ENCODE measurements around the gene FLCN.
A peak's percentile ranks its signal among the peaks of the same experiment; 100 is the strongest.

The FLCN gene

DNA sequence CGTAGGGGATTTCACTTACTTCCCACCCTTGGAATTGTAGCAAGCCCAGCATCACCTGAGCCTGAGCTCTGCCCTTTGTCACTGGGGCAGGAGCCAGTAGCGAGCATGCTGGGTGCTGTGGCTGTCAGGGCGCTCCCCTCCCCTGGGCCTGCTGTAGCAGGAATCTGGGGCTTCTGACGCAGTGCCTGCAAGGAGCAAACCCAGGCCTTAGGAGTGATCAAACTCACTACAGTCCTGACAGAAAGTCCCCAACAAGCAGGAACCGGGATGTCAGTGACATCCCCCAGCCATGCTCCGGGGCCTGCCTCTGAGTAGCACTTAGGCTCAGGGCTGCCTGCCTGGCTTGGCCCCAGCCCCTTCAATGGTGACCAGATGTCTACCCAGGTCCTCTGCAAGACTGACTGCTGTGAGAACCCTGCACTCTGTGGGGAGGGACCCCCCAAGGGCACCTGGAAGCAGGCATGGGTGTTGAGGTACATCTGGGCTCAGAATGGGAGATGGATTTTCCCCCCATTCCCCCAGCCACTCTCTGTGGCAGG, 54.3 kb downstream of the FLCN start:
- no peak for DNase-seq

DNA sequence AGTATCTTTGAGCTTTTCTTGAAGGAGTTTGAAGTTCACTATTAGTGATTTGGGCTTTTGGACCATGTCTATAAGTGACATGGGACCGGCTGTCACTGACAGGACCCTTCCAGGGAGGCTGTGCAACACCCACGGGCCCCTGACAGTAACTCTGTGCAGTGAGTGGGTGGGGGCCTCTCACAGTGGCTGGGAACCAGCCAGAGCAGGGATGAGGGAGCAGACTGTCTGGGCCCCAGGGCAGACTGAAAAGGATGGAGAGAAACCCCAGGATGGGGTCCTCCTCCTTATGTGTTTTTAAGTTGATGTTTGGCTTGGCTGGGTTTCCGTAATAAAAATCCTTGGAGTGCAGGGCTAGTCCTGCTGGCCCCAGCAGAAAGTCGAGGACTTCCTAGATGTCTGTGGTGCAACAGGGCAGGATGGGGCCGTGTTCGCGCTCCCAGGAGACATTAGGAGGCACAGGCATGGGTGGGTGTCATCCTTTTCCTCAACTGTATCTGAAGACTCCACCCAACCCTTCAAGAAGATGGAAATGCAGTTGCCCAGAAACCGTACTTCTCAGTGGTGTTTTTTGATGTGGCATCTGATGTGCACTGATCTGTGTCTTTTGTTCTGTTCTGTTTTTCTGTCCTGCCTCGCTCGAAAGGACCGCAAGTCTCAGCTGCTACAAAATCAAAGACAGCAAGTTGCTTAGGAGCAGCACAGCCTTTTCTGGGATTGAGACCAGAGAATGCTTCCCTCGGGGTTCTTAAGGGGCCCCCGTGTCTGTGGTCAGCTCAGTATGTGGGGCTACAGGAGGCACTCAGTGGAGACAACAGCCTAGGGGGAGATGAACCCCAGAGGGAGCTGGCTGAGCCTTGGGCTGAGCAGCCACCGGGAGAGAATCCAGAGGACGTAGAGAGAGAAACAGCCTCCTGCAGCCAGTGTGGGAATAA, 55.0 kb downstream of the FLCN start:
- peak; percentile 44 for DNase-seq

DNA sequence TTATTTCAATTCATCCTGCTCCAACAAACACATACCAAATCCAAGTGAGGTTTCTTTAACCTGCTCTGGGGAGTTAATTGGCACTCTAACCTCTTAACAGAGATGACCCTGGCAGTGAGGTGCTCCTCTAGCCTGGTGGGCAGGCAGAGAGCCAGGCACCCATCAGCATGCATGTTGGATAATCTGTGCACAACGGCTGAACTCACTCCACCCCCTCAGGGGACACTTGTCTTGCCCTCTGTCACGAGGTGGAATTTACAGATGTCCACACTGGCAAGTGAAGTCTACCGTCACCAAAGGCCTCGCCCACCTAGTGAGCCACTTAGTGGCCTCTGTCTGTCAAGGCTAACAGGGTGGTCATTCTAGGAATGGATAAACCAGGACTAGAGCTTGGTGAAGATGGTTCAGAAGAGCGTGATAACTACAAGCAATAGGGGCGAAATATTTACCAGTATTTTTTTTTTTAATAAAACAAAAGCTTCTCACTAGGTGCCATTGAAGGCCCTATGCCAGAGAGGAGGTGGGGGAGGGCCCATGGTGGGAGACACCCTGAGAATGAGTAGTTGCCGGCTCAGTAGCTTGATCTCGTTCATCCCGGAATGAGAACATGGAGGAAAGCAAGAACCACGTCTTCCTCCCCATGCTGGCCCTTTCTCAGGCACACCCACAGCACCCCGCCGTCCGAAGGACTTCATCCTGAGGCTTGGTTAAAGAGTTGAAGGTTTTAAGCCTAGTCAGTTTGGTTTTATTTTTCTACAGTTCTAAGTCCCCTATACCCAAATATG, 56.0 kb downstream of the FLCN start:
- no peak for DNase-seq

DNA sequence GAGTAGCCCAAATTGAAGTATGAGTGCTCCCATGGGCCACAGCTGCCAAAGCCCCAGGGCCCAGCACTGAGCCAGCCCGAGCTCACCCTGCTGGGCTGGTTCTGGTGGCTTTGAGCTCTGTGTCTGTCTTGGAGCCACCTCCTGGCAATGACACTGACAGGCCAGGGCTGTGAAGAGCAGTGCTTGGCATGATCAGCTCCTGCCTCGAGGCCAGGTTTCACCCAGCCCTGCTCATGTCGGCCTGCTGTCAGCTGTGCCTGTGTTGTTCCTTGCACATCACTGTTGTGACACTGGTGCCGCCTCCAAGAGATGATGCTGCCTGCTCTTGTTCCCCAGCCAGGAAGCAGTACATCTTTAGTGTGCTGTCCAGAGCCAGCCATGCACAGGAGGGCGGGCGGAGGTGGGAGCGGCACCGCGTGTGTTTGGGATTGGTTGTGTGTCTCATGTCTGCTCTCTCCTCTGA, 56.8 kb downstream of the FLCN start:
- DNase-seq, result no peak

DNA sequence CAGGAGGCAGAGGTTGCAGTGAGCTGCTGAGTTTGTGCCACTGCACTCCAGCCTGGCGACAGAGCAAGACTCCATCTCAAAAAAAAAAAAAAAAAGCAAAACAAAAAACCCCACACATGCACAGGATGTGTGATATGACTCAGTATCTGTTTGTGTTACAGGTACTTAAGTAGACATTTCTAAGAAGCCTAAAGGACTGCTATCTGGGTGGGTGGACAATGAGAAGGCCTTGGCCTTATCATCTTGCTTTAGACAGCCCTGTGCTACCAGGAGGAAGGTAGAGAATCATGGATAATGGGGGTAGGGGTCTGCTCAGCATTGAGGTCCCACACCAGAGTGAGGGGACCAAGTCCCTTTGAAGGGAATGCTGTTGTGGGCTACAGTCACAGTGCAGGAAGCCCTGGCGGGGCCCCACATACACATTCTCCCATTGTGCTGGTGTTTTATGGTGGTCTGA, 57.6 kb downstream of the FLCN start:
- DNase-seq, result peak; percentile 24

DNA sequence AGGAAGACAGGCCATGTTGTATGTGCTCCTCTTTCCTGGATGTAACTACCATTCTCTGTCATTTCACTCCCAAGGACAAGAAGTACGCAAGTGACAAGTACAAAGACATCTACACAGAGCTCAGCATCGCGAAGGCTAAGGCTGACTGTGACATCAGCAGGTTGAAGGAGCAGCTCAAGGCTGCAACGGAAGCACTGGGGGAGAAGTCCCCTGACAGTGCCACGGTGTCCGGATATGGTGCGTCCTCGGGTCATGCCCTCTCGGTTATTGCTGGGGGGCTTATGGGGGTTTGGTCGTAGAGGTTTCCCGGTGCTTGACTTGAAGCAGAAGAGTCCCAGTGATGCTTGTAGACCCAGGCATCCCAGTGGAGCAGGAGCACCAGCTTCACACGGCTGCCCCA, 59.8 kb downstream of the FLCN start:
- no peak for DNase-seq

DNA sequence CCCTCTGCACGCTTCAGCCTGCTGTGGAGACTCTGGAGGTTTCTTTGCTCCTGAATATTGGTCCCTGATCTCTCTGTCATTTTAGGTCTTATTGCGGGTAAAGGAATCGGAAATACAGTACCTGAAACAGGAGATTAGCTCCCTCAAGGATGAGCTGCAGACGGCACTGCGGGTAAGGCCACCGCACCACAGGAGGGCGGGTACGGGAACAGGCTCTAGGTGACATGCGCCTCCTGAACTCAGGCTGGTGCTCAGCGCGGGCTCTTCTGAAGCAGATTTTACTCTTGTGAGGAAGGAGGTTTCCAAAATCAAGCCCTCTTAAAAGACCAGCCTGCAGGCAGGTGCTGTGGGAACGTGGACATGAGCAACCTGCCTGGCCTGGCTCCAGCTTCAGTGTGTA, 60.6 kb downstream of the FLCN start:
- no peak for DNase-seq

DNA sequence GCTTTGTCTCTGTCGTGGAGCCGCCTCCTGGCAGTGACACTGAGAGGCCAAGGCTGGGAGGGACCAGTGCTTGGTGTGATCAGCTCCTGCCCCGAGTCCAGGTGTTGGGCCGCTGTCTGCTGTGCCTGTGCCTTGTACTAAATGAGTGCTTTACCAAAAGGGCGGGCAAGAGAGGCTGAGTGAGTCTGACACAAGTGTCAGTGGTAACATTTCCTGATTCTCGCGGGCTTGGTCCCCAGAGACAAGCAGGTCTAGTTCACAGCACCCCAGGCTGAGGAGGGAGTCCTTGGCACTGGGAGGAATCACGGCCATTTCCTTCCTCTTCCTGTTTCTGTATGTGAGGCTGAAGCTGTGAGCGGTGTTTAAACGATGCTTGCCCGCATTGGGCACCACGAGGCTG, 61.1 kb downstream of the FLCN start:
- DNase-seq, result peak; percentile 25

DNA sequence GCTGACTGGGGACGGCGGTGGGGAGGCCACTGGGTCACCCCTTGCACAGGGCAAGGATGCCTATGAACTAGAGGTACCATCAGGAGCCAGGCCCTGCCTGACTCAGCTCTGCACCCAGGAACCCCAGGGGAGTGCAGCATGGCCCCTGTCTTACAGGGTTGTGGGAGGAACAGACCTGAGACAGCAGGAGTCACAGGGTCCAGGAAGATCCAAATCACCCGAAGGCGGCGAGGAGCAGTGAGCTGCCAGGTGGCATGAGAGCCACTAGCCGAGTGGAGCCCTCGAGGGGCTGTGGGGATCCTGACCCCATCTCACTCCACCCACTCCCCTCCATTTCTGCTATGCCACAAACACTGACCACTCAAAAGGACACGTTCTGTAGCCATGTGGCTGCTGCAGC, 61.6 kb downstream of the FLCN start:
- no peak for DNase-seq

DNA sequence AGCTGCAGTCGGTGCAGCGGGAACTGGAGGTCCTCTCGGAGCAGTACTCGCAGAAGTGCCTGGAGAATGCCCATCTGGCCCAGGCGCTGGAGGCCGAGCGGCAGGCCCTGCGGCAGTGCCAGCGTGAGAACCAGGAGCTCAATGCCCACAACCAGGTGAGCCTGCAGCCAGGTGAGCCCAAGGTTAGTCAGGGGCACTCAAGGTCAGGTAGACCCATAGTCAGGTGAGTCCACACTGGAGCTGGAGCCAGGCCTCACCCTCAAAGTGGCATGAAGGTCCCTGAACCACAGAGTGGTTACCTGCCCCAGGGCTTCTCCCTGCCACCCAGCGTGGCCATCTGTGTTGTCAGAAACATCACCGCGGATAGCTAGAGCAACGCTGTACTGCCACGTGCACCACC, 63.0 kb downstream of the FLCN start:
- no peak for DNase-seq

DNA sequence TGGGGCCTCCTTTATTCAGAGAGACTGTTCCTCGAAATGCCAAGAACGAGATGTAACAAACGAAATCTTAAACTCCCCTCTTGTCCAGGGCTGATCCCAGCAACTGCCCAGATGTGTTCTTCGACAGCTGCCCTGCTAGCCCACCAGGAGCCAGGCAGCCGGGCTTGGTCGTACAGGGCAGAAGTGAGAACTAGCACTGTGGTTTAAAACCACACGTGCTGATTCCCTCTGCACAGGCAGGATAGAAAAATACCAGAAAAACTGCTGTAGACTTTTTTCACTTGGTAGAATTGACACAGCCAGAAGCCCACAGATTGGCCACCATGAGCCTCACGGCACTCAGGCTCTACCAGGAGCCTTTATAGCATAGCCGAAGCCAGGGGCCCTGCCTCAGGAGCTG, 64.0 kb downstream of the FLCN start:
- DNase-seq, result no peak

DNA sequence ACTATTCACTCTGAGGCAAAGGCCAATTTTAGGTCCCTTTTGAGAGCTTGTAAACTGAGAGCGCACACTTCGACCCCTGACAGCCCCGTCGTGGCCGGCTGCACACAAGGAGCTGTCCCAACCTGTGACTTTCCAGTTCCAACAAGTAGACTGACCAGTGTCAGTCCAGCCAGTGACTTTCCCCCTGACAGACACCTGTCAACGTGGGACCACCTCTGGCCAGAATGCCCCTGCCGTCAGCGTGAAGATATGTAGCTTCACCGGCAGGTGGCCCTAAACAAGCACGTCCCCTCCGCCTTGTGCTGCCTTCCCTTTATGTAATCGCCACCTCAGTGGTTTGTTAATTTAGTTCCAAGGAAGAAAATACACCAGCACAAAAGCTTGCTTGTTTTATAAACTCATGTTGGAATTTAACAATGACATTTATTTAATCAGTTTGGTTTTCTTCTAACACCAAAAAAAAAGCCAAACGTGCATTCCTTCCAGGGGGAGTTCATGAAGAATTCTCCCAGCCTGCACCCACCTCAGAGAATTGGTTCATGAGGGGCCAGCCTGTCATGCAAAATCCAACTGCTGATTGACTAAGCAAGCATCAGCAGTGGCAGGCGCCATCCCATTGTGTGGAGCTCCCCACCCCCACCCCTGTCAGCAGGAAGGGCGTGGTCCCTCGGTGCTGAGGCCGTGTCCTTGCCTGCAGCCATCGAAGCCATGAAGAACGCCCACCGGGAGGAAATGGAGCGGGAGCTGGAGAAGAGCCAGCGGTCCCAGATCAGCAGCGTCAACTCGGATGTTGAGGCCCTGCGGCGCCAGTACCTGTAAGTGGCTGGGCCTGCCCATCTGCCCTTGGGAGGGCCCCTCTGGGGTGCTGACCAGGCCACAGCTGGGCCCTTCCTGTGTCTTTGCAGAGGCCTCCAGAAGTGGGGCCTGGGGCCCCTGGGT, 64.7 kb downstream of the FLCN start:
- no peak for DNase-seq

DNA sequence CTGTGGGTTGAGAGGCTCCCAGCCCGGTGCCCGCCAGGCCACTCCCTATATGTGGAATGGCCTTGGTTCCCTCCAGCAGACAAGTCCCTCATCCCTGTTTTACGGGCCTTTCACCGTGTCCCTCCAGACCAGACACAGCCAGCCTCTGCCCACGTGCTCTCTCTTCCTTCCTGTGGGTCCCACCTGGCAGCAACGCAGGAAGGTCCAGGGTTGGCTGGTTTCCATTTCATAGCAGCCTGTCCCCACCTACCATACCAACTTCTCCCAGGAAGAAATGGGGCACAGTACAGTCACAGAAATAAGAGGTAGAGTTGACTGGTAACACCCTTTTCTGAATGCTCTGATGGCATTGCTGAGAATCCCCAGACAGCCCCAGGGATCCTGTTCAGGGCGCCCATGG, 65.8 kb downstream of the FLCN start:
- no peak for DNase-seq

DNA sequence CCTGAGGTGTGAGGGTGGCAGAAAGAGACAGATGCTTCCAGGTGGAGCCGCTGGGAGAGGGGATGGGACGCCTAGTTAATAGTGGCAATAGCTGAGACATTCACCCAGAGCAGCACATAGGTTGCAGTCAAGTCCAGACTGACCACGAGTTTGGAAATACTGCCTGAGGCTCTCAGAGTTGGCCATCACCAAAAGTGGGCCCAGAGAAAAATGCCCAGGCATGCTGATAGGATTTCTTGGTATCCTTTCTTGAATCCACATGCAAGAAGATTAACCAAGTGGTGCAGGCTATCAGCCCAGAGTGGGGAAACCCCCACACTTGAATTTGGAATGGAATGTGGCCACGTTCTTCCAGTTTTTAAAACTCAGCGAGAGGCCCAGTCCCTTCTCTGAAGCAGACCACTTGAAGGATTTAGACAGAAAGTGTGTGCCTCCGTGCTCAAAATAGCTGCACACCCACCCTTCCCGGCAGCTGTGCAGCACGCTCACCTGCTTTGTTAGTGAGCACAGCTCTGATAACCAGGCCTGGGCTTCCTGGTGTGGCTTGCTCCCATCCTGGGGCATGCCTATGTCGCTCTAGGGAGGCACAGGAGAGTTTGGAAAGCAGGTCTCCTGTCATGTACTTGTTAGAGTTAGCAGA, 66.5 kb downstream of the FLCN start:
- DNase-seq, result no peak

DNA sequence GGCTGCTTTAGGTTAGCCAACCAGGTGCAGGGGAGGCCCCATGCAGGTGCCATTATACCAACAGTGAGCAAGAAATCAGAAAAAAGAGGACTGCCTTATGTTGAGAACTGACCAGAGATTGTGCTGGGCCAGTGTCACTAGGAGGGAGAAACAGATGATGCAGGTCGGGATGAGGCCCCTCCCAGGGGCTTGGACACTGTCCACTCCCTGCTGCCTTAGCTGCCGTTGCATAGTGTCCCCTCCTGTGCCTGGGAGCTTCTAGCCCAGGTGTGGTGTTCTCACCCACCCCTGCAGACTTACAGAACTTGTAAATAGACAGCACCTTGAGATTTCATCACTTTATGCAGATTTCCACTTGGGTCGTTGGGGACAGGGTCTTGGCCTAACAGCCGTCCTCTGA, 67.6 kb downstream of the FLCN start:
- DNase-seq, result no peak

DNA sequence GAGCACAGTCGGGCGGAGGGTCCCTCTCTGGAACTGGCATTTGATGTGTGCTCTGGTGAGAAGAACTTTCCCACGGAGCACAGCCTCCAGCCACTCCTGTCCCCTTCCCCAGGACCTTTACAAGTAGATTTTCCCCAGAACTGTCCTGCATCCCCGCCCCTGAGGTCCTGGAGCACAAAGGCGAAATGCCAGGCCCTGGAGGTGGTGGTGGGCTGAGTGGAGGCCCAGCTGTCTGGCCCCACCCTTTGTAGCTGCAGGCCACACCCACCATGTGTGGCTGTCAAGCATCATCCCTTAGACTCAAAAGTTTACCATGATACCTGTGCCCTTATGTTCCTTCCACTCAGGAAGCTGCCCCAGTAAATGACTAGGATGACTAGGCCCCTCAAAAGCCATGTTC, 68.6 kb downstream of the FLCN start:
- no peak for DNase-seq

DNA sequence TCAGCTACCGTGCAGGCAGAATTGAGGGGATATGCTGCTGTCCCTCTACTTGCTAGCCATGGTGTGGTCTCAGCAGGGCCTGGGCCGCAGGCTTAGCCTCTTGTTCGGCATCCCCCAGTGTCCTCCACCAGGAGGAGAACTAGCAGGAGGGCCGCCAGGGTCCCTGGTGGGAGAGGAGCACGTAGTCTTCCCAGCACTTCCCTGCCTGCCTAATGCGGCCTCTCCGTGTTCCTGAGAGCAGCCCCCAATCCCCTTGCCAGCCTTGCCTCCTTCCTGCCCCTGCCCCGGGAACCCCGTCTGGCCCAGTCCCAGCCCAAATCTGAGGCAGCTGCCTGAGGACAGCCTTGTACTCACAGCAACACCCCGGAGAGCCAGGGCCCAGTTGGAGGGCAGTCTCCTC, 69.0 kb downstream of the FLCN start:
- no peak for DNase-seq

DNA sequence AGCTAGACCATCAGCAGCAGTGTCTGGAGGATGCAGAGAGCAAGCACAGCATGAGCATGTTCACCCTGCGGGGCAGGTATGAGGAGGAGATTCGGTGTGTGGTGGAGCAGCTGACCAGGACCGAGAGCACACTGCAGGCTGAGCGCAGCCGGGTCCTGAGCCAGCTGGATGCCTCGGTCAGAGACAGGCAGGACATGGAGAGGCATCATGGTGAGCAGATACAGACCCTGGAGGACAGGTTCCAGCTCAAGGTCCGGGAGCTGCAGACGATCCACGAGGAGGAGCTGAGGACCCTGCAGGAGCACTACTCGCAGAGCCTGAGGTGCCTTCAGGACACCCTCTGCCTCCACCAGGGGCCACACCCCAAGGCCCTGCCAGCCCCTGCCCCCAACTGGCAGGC, 69.6 kb downstream of the FLCN start:
- DNase-seq, result no peak

DNA sequence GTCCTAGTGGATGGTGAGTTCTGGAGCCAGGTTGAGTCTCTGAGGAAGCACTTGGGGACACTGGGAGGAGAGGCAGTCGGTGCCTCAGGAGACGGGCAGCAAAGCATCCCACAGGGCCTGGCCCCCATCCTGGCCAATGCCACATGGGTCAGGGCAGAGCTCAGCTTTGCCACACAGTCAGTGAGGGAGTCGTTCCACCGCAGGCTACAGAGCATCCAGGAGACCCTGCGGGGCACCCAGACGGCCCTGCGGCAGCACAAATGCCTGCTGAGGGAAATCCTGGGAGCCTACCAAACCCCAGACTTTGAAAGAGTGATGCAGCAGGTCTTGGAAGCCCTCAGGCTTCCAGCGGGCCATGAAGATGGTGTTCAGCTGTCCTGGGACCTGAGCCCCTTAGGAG, 70.5 kb downstream of the FLCN start:
- DNase-seq, result no peak

DNA sequence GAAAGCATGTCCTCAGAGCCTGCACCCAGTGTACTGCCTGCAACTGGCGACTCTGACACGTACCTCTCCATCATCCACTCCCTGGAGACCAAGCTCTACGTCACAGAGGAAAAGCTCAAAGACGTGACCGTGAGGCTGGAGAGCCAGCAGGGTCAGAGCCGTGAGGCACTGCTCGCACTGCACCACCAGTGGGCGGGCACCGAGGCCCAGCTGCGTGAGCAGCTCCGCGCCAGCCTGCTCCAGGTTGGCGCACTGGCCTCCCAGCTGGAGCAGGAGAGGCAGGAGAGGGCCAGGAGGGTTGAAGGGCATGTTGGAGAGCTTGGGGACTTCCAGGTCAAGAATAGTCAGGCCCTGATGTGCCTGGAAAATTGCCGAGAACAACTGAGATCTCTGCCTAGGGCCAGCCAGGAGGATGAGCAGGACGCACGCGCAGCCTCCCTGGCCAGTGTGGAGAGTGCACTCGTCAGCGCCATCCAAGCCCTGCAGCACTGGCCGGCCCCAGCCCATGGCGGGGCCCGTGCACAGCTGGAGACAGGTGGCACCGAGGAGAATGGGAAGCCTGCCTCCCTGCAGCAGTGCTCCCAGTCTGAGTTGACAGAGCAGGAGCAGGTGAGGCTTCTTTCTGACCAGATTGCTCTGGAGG, 71.2 kb downstream of the FLCN start:
- no peak for DNase-seq

DNA sequence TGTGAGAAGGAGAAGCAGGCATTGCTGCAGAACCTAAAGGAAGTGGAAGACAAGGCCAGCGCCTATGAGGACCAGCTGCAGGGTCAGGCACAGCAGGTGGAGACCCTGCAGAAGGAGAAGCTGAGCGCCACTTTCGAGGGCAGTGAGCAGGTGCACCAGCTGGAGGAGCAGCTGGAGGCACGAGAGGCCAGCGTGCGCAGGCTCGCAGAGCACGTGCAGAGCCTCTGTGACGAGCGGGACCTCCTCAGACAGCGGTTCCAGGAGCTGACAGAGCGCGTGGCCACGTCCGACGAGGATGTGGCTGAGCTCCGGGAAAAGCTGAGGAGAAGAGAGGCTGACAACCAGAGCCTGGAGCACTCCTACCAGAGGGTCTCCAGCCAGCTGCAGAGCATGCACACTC, 72.3 kb downstream of the FLCN start:
- DNase-seq, result no peak

DNA sequence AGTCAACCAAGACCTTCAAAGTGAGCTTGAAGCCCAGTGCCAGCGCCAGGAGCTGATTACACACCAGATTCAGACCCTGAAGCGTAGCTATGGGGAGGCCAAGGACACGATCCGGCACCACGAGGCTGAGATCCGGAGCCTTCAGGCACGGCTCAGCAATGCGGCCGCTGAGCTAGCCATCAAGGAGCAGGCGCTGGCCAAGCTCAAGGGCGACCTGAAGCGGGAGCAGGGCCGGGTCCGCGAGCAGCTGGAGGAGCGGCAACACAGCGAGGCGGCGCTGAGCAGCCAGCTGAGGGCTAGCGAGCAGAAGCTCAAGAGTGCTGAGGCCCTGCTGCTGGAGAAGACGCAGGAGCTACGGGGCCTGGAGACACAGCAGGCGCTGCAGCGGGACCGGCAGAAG, 72.8 kb downstream of the FLCN start:
- DNase-seq, result no peak

Data from activated gamma-delta T cell treated with Interleukin-2 at 50 U/mL for 16 hours (primary cell).